Cerebellar nuclear complex (tissue), 1 donor: ENCODE measurements around the gene CAMK2D.

Experiments used
- DNase-seq, 2 experiments: peaks; one replicate each; lab custom pipeline; 2025; lab: John Stamatoyannopoulos, UW

CAMK2D gene

DNA sequence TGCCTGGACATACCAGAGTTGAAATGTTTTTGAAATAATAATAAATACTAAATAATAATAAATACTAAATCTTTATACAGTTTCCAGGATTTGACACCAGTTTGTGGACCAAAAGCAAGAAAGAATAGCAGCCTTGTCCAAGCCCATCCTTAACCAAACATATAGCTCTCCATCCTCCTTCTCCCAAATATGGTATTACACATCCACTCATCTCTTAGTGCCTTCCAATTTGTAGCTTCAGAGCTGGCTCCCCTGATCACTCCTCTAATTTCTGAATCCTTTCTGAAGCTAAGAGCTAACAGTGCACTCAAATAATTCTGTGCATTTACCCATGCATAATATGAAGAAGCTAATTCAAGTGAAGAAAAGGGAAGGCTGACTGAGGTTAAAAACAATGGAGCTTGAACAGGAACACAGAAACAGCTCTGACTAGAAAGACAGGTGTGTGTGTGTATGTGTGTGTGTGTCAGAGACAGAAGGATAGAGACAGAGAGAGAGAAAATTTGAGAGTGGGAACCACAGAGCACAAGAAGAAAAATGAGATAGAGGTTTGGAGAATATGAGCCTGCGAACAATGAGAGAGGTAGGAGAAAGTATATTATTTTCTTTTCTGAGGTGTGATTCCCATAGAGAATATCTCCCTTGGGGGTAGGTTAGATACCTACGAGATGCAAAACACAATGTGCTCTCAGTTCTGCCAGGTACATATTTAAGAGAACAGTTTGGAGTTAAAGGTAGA, 123.5 kb downstream of the CAMK2D start:
- no peak for DNase-seq

DNA sequence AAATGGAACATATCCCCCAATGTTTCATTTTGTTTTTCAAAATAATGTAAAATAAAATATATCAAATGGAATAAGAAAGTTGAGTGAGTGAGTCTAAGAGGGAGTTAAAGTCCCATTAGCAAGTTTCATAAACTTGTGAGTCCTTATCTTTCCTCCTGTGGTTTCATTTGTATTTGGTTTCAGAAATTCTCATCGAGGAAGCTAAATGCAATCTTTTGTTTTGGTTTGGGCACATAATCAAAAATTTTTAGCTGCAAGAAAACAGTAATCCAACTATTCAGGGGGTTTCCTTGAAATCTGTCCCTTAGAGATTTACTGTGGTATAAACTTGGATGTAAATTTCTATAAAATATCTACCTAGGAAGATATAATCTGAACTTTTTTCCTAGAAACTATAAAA, 124.2 kb downstream of the CAMK2D start:
- DNase-seq = no peak

- no peak for DNase-seq
Observed at GRCh38 chr4:113636877-113637276, 124.7 kb downstream of the CAMK2D start.

DNA sequence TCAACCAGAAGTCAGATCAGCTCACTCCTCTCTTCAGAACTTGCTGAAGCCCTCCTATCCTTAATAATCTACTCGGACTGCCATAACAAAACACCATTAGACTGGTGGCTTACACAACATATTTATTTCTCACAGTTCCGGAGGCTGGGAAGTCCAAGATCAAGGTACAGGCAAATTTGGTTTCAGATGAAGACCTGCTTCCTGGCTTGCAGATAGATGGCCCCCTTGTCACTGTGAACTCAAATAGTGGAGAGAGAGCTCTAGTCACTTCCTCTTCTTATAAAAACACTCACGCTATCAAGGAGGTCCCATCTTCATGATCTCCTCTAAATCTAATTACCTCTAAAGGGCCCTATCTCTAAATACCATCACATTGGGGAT, 125.1 kb downstream of the CAMK2D start:
- no peak for DNase-seq

DNA sequence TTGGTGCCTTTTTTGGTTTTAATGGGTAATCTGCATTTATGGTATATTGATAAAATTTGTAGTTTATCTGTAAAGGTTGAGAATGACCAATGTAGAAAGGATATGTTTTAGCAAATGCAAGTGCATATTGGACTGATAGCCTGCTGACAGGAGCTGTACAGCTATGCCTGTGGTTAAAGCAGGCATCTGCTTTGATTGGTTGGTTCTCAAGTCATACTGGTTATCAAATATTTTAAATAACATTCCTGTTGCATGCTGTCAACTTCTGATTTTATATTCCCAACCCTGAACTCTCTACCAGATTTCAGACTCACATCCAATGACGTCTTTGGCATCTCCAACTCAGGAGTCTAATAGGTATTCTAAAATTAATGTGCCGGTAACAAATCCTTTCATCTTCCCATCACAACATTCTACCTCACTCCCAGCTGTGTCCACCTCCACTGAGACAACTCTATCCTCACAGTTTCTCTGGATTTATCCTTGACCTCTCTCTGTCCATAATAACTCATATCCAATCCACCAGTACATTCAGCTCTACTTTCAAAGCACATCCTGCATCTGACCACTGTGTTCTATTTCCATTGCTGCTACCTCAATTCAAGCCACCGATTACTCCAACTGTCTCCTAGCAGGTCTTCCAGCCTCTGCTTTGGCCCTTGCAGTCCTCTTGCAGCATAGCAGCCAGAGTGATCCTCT, 125.7 kb downstream of the CAMK2D start:
- no peak for DNase-seq

- DNase-seq = no peak
Observed at GRCh38 chr4:113634081-113634969, 127.2 kb downstream of the CAMK2D start.

DNA sequence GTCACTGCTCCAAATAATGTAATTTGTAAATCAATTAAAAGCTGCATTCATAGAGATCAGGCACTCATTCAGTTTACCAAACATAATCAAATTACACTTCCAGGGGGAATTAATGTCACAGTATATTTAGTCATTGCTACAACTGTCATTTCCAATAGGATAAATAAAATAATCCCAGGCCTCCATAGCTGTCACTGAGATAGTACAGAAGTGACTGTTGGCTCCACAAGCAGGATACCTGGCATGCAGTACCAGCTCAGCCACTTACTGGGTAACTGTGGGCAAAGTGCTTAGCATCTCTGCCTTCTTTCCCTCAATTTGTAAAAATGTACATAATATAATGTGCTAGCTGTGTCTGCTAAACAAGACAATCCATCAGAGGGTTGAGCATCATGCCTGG, 128.1 kb downstream of the CAMK2D start:
- no peak for DNase-seq

GRCh38 chr4:113628711-113629110, 132.8 kb downstream of the CAMK2D start:
- no peak for DNase-seq

- no peak for DNase-seq
Observed at GRCh38 chr4:113627321-113627720, 134.2 kb downstream of the CAMK2D start.

GRCh38 chr4:113625902-113626301, 135.6 kb downstream of the CAMK2D start:
- no peak for DNase-seq

DNA sequence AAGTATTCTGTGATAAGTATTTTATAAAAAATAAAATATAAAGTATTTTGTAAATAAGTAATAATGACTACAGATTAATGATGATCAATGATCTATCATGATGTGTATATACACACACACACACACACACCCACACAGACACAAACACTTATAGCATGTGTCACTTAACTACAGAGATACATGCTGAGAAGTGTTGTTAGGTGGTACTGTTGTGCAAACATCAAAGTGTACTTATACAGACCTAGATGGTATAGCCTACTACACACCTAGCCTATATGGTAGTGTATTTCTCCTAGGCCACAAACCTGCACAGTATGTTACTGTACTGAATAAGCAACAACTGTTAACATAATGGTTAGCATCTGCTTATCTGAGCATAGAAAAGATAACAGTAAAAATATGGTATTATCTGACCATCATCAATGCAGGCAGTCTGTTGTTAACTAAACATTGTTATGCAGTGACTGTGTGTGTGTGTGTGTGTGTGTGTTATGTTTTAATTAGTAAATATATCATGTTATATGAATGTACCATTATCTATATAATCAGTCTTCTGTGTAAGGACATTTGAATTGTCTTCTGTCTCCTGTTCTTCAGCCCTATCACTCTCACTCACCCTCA, 138.2 kb downstream of the CAMK2D start:
- DNase-seq = no peak

GRCh38 chr4:113621633-113622032, 139.9 kb downstream of the CAMK2D start:
- no peak for DNase-seq

DNA sequence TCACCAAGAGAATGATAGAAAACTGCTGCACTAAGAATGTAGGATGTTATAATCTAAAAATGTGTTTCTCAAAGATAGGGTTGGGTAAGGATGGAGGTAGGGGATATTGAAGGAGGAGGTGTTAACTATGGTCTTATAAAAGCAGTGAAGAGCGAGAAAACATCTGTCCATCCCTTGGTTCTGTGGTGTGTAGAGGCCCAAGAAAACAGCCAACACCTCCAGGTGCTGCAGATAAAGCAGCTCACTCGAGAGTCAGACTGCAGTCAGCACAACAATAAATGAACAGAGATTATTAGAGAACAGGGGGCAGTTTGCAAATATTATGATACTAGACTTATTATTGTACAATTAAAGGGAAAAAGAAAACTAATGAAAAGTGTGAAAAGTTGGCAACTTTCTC, 141.5 kb downstream of the CAMK2D start:
- DNase-seq = no peak

DNA sequence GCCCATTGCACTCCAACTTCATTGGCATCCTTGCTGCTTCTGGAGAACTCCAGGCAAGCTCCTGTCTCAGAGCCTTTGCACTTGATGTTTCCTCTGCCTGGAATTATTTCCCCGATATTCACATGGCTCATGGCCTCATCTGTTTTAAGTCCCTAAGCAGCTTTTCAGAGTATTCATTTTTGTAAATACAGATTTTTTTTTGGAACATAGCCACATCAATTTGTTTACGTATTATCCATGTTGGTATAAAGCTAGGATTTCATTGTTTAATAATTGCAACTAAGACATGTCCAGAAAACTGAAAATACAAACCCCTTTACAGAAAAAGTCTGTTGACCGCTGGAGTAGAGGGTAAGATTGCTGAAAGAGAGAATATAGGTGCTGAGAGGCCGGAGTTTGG, 142.0 kb downstream of the CAMK2D start:
- DNase-seq = no peak

DNA sequence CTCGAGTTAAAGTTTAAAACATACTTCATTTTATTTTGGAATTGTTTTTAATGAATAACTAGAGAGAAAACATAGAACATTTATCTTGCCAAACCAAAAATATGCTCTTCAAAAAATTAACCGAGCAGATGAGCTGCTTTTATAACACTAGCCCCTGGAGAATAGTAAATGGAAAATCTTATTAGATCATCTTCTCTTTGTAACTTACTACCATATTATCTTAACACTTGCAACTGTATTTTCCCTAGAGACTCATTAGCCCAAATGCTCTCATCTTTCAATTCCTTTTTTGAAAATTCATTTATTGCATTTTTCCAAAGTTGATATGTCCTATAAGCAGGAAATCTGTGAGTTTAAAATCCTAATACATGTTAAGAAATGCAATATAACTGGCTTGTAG, 143.3 kb downstream of the CAMK2D start:
- no peak for DNase-seq

DNA sequence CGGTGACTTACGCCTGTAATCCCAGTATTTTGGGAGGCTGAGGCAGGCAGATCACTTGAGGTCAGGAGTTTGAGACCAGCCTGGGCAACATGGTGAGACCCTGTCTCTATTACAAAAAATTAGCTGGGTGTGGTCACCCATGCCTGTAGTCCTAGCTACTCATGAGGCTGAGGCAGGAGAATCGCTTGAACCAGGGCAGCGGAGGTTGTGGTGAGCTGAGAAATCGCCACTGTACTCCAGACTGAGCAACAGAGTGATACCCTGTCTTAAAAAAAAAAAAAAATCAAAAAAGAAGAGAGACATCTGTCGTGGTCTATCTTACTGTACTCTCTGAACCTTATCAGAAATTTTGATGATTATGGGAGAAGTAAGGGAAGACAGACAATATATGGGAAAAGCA, 144.3 kb downstream of the CAMK2D start:
- no peak for DNase-seq

GRCh38 chr4:113616443-113616842, 145.1 kb downstream of the CAMK2D start:
- DNase-seq = no peak

DNA sequence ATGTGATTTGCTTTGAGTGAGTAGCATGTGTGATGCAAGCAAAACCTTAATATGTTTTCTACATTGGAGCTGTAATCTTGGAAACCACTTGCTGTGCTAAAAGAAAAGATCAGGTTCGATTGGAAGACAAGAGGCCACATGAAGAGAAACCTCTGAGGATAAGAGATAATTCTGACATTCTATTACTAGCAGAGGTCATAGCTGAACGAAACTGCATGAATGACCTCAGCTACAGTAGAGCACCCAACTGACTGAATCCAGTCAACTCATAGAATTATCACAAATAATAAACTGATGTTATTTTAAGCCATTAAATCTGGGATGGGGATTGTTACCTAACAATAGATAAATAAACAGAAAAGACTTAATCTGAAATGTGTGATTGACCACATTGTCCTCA, 147.1 kb downstream of the CAMK2D start:
- no peak for DNase-seq

GRCh38 chr4:113613503-113613902, 148.0 kb downstream of the CAMK2D start:
- DNase-seq = no peak

DNA sequence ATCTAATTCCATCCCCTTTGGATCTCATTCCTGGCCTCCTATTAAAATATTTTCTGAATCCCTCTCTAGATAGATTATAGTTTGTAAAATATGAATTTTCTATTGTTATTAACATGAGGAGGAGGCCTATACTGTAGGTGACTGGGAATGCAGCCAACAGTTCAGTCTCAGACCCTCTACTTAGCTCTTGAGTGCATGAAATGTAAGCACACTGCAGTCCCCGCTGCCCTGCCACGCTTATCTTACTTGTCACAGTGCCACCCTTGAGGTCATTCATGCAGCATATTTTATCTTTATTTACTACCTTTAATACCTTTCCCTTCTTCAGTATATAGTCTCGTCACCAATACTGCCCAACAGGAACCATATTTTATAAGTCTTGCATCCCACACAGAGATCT, 151.0 kb downstream of the CAMK2D start:
- DNase-seq = no peak

- DNase-seq = no peak
Observed at GRCh38 chr4:113607998-113608397, 153.5 kb downstream of the CAMK2D start.

DNA sequence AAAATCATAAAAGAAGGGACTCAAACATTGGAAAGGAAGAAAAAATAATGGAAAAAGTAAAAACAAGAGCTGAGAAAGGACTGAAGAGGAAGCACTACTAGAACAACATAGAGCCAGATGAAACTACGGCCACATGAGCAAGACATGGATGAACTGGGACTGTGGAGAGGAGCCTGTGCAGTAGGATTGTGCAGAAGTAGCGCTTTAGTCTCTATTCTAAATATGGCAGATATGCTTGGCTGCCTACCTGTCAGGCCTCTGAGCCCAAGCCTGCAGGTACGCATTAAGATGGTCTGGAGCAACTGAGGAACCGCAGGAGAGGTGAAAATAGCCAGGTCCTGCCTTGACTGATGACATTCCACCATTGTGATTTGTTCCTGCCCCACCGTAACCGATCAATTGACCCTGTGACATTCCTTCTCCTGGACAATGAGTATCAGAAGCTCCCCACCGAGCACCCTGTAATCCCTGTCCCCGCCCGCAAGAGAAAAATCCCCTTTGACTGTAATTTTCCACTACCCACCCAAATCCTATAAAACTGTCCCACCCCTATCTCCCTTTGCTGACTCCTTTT, 154.3 kb downstream of the CAMK2D start:
- DNase-seq = no peak
